NCI-H128 (cell line): ENCODE results near the gene COASY.
"Not testable (repeated sequence)": the region's sequence is repeated elsewhere in the genome, so short reads cannot be mapped to it uniquely, and the experiment has no call there.

Experiments used
- DNase-seq: peaks from one replicate; lab custom pipeline; 2025; ENCODE audit not compliant: unreplicated experiment; lab: John Stamatoyannopoulos, UW

COASY gene

GRCh38 chr17:42552736-42553135, 9.2 kb upstream of the COASY start, which contains the start of gene HSD17B1:
TSS of gene HSD17B1 (plus strand) at chr17:42552923. CDS start at chr17:42552934, 11 bp downstream.
- DNase-seq = not testable (repeated sequence)

DNA sequence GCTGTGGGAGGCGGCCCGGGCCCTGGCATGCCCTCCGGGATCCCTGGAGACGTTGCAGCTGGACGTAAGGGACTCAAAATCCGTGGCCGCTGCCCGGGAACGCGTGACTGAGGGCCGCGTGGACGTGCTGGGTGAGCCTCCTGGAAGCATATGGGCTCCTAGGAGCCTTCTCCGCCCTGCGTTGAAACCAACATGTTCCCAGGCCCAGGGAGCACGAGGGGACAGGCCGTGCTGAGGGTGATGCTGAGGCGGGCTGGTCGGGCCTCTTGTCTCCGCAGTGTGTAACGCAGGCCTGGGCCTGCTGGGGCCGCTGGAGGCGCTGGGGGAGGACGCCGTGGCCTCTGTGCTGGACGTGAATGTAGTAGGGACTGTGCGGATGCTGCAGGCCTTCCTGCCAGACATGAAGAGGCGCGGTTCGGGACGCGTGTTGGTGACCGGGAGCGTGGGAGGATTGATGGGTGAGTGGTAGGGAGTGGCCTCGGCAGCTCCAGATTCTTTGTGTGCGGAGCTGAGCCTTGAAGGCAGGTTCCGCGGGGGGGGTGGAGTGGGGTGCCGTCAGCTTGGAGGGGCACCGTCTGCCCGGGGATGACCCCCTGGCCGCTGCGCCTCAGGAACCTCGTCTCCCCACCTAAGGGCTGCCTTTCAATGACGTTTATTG, 8.7 kb upstream of the COASY start:
- DNase-seq = no peak

DNA sequence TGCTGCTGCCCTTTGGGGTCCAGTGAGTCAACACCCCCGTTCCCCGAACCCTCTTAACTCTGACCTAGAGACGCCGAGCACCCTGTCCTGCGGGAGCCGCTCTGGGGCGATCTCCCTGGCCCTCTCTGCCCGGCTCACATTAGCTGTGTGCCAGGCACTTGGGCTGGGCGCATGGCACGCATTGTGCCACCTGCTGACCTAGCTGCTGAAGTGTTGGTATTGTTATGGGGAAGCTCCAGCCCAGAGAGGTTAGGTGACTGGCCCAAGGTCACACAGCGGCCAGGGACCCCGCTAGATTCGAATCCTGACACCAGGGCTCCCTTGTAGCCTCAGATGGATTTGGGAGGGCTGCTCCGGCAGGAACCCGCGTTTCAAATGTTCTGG, 8.1 kb upstream of the COASY start:
- no peak for DNase-seq

DNA sequence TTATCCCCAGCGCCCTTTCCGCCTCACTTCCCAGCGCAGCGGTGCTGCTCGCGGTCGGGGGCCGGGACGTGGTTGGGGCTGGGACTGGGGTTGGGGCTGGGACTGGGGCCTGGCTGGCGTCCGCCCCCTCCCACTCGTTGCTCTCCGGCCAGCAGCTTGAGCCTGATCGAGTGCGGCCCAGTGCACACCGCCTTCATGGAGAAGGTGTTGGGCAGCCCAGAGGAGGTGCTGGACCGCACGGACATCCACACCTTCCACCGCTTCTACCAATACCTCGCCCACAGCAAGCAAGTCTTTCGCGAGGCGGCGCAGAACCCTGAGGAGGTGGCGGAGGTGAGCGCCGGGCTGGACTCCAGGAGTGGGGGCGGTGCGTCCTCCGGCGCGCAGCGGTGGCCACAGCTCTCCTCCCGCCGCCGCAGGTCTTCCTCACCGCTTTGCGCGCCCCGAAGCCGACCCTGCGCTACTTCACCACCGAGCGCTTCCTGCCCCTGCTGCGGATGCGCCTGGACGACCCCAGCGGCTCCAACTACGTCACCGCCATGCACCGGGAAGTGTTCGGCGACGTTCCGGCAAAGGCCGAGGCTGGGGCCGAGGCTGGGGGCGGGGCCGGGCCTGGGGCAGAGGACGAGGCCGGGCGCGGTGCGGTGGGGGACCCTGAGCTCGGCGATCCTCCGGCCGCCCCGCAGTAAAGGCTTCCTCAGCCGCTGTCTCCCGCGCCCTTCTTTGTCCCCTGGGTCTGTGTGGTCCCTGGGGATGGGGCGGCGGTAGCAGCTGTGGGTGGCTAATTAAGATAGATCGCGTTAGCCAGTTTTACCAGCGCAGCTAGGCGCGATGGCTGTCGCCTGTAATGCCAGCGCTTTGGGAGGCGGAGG, 7.5 kb upstream of the COASY start:
- DNase-seq = peak; percentile 35

DNA sequence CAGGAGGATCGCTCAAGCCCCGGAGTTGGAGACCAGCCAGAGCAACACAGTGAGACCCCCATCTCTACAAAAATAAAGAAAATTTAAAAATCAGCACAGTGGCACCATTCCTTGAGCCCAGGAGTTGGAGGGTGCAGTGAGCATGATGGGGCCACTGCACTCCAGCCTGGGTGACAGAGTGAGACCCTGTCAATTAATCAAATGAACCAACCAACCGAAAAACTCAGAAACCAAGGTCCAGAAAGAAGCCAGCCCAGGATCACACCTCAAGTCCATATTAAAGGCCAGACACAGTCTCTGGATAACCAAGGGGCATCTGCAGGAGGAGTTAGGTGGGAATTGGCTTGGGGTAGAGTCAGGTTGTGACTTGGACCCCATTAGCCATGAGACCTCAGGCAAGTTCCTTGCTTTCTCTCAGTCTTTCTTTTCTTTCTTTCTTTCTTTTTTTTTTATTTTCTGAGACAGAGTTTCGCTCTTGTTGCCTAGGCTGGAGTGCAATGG, 6.8 kb upstream of the COASY start:
- no peak for DNase-seq

DNA sequence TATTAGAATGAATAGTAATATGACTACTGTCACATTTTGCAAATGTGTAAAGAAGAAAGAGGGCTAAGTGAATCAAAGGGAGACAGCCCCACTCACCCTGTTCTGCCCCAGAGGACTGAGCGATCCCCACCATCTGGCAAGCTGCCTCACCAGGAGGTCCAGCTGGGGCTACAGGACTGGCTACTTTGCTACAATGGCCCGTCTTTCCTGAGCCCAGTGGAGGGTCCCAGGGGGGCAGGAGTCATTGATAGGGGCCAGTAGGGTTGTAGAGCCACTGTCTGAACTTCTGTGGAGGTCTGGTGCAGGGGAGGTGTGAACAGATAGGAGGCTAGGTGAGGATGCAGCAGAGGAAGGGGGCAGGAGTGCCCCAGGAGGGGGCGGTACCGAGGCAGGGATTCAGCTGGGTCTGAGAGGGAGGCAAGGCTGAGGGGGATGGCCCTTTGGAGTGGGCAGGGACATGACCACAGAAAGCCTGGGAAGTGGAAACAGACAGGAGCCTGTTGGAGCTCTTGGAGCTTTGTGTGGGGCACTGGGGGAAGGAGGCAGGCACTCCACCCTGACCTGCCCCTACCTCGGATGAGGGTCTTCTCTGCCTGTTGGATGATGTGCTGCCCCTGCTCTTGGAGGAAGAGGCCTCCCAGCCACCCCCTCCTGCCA, 5.9 kb upstream of the COASY start:
- DNase-seq = not testable (repeated sequence)

- no peak for DNase-seq
Measured at GRCh38 chr17:42559075-42559474, 2.9 kb upstream of the COASY start.

DNA sequence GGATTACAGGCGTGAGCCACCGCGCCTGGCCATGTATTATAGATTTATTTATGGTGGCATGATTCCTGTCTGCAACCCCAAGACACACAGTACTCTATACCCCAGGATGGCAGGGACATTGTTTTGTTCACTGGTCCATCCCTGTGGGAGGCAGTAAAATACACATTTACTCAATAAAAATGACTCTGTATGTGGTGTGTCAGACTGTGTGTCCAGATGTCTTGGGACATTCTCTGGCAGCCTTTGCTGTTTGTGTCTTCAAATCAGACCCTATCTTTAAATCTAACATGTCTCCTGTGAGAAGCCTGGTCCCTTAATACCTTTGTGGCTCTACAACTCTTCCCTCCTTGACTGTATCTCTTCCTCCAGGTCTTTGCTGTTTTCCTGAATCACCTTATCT, 1.7 kb upstream of the COASY start:
- DNase-seq = no peak

DNA sequence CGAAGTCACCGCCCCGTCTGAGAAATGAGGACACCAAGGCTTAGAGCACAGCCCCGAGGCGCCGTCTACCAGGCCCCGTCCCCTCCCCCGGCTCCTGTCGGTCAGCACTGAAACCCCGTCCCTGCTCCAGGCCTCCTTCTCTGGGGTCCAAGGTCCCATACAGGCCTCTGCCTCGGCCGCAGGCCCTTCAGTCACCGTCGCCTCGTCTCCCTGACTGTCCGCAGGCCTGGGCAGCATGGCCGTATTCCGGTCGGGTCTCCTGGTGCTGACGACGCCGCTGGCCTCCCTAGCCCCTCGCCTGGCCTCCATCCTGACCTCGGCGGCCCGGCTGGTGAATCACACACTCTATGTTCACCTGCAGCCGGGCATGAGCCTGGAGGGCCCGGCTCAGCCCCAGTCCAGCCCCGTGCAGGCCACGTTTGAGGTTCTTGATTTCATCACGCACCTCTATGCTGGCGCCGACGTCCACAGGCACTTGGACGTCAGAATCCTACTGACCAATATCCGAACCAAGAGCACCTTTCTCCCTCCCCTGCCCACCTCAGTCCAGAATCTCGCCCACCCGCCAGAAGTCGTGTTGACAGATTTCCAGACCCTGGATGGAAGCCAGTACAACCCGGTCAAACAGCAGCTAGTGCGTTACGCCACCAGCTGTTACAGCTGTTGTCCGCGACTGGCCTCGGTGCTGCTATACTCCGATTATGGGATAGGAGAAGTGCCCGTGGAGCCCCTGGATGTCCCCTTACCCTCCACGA, 617 bp downstream of the COASY start:
- no peak for DNase-seq

GRCh38 chr17:42563143-42563509, 1.2 kb downstream of the COASY start:
- no peak for DNase-seq

DNA sequence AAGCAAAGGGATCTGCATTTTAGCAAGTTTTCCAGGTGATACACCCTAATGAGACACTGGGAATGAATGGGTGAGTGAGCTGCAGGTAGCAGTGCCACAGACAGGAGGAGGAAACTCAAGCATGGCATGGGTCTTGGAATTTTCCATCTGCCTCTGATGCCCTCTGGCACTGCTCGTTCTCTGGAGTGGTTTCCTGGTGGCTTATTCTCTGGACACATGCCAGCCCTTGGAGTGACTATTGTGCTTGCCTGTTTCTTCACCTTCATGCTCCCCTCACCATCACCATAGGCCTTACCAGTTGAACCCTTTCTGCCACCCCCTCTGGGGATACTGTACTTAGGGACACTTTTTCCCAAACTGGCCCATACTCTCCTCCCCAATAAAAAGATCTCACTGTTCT, 1.6 kb downstream of the COASY start:
- DNase-seq = no peak

DNA sequence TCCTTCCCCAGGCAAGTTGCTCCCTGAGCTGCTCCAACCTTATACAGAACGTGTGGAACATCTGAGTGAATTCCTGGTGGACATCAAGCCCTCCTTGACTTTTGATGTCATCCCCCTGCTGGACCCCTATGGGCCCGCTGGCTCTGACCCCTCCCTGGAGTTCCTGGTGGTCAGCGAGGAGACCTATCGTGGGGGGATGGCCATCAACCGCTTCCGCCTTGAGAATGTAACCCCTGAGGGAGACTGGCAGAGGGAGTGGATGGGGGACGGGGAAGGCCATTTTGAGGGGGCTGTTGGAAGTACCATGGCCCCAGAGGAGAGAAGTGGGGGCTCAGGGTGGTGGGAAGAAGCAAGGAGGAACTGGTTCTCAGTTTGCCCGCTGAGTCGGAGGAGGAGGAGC, 2.0 kb downstream of the COASY start:
- no peak for DNase-seq

DNA sequence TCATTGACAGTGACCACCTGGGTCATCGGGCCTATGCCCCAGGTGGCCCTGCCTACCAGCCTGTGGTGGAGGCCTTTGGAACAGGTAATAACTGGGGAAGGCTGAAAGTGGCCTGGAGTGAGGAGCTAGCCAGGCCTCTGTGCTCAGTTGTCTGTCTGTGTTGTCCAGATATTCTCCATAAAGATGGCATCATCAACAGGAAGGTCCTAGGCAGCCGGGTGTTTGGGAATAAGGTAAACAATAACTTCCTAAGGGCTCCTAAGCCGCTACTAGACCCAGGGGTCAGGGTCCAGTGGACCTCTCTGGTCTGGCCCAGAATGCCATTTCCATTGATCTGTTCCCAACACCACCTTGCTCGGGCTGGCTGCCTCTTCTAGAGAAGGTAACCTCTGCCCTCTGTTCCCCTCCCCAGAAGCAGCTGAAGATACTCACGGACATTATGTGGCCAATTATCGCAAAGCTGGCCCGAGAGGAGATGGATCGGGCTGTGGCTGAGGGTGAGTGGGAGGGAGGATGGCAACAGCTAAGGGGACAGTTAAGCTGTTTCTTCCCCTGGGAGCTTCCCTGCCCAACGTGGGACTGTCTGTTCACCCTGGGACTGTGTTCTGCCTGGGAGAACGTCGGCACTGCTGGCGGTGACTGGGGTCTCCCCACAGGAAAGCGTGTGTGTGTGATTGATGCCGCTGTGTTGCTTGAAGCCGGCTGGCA, 3.0 kb downstream of the COASY start:
- DNase-seq = no peak

DNA sequence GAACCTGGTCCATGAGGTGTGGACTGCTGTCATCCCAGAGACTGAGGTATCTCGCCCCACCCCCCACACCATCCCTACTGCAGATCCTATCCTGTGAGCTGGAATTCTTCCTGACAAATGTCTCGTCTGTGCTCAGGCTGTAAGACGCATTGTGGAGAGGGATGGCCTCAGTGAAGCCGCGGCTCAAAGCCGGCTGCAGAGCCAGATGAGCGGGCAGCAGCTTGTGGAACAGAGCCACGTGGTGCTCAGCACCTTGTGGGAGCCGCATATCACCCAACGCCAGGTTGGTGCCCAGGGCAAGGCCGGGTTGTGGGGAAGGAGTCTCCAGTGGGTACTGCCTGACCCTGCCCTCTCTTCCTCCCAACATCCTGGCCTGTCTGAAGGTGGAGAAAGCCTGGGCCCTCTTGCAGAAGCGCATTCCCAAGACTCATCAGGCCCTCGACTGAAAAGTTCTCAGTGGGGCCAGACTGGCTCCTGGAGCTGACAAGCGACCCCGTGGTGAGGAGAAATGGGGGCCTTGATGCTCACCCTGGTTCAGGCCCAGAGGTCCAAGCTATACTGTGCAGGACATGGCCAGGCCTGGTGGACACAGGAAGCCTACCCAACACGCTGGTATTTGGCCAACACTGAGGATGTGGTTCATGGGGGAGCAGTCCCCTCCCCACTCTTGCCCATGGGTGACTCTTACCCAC, 3.7 kb downstream of the COASY start:
- DNase-seq = no peak

GRCh38 chr17:42566215-42566882, 4.4 kb downstream of the COASY start:
- DNase-seq = no peak

DNA sequence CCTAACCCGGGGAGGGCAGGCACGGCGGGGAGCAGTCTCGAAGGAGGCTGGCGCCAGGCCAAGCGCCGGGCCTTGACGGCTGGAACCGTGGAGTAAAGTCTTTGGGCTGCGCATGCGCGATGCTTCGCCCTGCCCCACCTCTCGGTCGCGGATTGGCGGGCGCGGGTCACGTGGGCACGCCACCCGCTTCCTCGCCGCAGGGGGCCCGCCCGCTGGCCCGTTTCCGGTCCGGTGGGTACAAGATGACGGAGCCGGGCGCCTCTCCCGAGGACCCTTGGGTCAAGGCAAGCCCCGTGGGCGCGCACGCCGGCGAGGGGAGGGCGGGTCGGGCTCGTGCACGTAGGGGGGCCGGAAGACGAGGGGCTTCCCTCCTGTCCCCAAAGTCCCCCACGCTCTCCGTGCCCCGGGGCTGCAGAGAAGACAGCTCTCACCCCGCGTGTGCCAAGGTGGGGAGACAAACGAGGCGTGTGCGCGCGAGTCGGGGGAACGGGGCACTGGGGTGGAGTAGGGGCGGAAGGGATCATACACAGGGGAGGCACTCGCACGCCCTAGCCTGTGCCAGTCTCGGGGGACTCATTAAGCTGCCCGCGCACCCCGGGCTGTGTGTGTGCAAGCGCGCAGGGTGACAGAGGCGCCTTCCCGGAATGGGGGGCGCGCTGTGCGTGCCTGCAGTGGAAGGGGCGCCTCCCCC, 5.1 kb downstream of the COASY start, which contains the start of gene MLX:
Gene MLX, plus strand, starts transcription at position 218 of the 691 bp plus-strand sequence. Its CDS starts 25 bp downstream, at position 243.
- peak; percentile 74 for DNase-seq

GRCh38 chr17:42568341-42569111, 6.6 kb downstream of the COASY start:
- no peak for DNase-seq
